ENCODE data around the gene DISC1.

GRCh38 chr1:232090816-232091215 lies 464.2 kb downstream of the DISC1 start:
- TF ChIP-seq CTCF (IDR thresholded peaks at IDR 0.05) (no peak), EZH2 (IDR thresholded peaks at IDR 0.05; ENCODE audit: borderline replicate concordance, insufficient read depth, low read depth, low read length, poor library complexity, severe bottlenecking) (no peak)
